ENCODE data around the gene SLC8B1. TPM values are rescaled to one million over a fixed set of nuclear protein-coding genes. Genes with fewer than 3 reads are reported as not detected.

The SLC8B1 gene
- total RNA-seq, 2 experiments from 2014 or later = 85.3 to 92.7 TPM

DNA sequence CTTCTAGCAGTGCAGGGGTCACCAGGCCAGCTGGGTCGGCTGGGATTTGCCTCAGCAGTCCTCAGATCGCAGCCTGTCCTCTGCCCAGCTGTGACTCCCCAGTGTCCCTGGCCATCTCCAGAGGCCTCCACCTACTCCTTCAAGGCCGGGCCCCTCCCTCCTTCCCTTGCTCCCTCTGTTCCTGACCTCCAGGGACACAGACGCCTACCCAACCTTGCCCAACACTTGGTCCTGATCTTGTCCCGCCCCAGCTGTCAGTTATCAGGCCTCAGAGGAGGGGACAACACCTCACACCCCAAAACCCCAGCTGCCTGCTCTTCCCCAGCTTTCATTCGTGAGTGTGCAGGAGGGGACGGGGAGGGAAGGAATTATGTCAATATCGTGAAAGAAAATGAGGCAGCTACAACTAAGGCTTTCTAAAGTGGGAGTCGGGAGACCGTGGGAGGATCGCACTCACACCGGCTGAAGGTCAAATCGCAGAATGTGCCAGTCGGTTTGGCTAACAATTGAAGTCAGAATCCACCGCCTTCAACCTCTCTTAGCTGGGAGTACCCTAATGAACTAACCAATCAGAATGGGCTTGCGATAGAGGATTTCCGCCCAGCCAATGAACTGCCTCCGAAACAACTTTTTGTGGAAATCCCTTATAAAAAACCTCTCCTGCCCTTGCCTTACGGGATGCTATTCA is 14.1 kb upstream of the SLC8B1 start:
- H3K4me3 Mint-ChIP-seq = no peak overlapping the region
- H3K27ac Mint-ChIP-seq = no peak overlapping the region
- CTCF ChIA-PET = no interaction called here
- TF ChIP-seq, protein P1, sequence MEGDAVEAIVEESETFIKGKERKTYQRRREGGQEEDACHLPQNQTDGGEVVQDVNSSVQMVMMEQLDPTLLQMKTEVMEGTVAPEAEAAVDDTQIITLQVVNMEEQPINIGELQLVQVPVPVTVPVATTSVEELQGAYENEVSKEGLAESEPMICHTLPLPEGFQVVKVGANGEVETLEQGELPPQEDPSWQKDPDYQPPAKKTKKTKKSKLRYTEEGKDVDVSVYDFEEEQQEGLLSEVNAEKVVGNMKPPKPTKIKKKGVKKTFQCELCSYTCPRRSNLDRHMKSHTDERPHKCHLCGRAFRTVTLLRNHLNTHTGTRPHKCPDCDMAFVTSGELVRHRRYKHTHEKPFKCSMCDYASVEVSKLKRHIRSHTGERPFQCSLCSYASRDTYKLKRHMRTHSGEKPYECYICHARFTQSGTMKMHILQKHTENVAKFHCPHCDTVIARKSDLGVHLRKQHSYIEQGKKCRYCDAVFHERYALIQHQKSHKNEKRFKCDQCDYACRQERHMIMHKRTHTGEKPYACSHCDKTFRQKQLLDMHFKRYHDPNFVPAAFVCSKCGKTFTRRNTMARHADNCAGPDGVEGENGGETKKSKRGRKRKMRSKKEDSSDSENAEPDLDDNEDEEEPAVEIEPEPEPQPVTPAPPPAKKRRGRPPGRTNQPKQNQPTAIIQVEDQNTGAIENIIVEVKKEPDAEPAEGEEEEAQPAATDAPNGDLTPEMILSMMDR (IDR thresholded peaks at IDR 0.05) = no peak
- Histone ChIP-seq H3K4me1 (ENCODE audit: insufficient read depth, low read length) (no peaks in the 10 kb centered on the region), H3K27ac (ENCODE audit: low read depth in 1 of 2, low read length in 2 of 2) (no peak overlapping the region), H3K9me3 (ENCODE audit: control insufficient read depth in 1 of 2, insufficient read depth in 1 of 2, low read length in 2 of 2) (no peaks in the 10 kb centered on the region), H3K36me3 (ENCODE audit: insufficient read depth, low read length) (no peaks in the 10 kb centered on the region), H3K4me3 (ENCODE audit: low read length) (no peak overlapping the region), H3K27me3 (ENCODE audit: control insufficient read depth in 1 of 2, insufficient read depth in 2 of 2, low read length in 2 of 2) (no peaks in the 10 kb centered on the region)
- intact Hi-C loops (cut with DNase I, micrococcal nuclease) = no loop called here
- POLR2A ChIA-PET = no interaction called here
- H3K4me1 Mint-ChIP-seq (ENCODE audit: low read depth) = no peaks in the 10 kb centered on the region
- DNase-seq (no peak), ATAC-seq (ENCODE audit: poor library complexity) (no peak)
- peaks cover 5% of the 10 kb centered on the region for H3K27me3 Mint-ChIP-seq
- no peaks in the 10 kb centered on the region for H3K36me3 Mint-ChIP-seq (ENCODE audit: low read depth)
- H3K9me3 Mint-ChIP-seq = no peaks in the 10 kb centered on the region

DNA sequence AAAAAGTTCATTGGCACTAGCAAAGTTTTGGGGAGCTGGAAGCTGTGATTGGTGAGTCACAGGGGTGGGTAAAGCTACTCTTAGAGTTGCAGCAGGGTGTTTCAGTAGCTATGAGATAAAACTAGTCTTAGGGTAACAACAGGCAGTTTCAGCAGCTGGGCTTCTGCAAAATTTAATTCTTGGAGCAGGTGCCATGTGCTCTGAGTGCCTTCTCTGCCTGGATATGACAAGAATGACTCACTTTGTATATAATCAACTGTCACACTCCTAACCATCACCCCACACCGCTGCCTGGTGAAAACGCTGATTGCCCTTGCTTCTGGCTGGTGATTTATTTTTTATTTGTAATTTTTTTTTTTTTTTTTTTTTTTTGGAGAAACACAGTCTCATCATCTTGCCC is 13.0 kb upstream of the SLC8B1 start:
- Histone ChIP-seq H3K4me3 (ENCODE audit: low read length) (no peak overlapping the region), H3K36me3 (ENCODE audit: insufficient read depth, low read length) (no peaks in the 10 kb centered on the region), H3K27me3 (ENCODE audit: control insufficient read depth in 1 of 2, insufficient read depth in 2 of 2, low read length in 2 of 2) (no peaks in the 10 kb centered on the region), H3K9me3 (ENCODE audit: control insufficient read depth in 1 of 2, insufficient read depth in 1 of 2, low read length in 2 of 2) (no peaks in the 10 kb centered on the region), H3K4me1 (ENCODE audit: insufficient read depth, low read length) (no peaks in the 10 kb centered on the region), H3K27ac (ENCODE audit: low read depth in 1 of 2, low read length in 2 of 2) (no peak overlapping the region)
- ATAC-seq (ENCODE audit: poor library complexity) (no peak), DNase-seq (no peak)
- intact Hi-C loops (cut with DNase I, micrococcal nuclease) = no loop called here
- TF ChIP-seq, protein P1 (IDR thresholded peaks at IDR 0.05) = no peak
- Mint-ChIP-seq H3K27me3 (peaks cover 5% of the 10 kb centered on the region), H3K4me3 (no peak overlapping the region), H3K9me3 (no peaks in the 10 kb centered on the region), H3K27ac (no peak overlapping the region), H3K36me3 (ENCODE audit: low read depth) (no peaks in the 10 kb centered on the region), H3K4me1 (ENCODE audit: low read depth) (no peaks in the 10 kb centered on the region)
- CTCF ChIA-PET = no interaction called here
- POLR2A ChIA-PET = no interaction called here

DNA sequence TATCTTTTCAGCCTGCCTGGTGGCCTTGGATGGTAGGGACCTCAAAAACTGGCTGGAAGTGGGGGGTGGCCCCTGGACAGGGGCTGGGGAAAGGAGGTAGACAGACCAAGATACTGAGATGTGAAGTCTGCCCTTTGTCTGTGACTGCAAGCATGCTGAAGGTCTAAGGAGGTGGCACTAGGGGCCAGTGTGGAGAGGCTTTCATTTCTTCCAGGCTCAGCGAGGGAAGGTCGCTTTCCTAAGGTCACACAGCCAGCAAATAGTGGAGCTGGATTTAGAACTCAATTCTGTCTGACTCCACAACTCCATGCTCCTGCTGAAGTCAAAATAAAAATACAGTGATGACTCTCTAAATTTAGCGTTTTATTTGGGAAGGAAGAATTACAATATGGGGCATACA is 12.2 kb upstream of the SLC8B1 start:
- Mint-ChIP-seq H3K27me3 (peaks cover 5% of the 10 kb centered on the region), H3K9me3 (no peaks in the 10 kb centered on the region), H3K27ac (no peak overlapping the region), H3K36me3 (ENCODE audit: low read depth) (no peaks in the 10 kb centered on the region), H3K4me3 (no peak overlapping the region), H3K4me1 (ENCODE audit: low read depth) (no peaks in the 10 kb centered on the region)
- ChIA-PET POLR2A (no interaction called here), CTCF (no interaction called here)
- ATAC-seq (ENCODE audit: poor library complexity) = no peak
- intact Hi-C loops (cut with DNase I, micrococcal nuclease) = no loop called here
- no peak overlapping the region for H3K4me3 ChIP-seq (ENCODE audit: low read length)
- no peaks in the 10 kb centered on the region for H3K9me3 ChIP-seq (ENCODE audit: control insufficient read depth in 1 of 2, insufficient read depth in 1 of 2, low read length in 2 of 2)
- no peaks in the 10 kb centered on the region for H3K4me1 ChIP-seq (ENCODE audit: insufficient read depth, low read length)
- H3K27me3 ChIP-seq (ENCODE audit: control insufficient read depth in 1 of 2, insufficient read depth in 2 of 2, low read length in 2 of 2) = no peaks in the 10 kb centered on the region
- DNase-seq = no peak
- TF ChIP-seq, protein P1 (IDR thresholded peaks at IDR 0.05) = no peak
- no peaks in the 10 kb centered on the region for H3K36me3 ChIP-seq (ENCODE audit: insufficient read depth, low read length)
- no peak overlapping the region for H3K27ac ChIP-seq (ENCODE audit: low read depth in 1 of 2, low read length in 2 of 2)
